Suppressor macrophage treated with lipopolysaccharide for 1 hour (primary cell): ENCODE measurements around the gene NR2F1-AS1.
"Not testable (repeated sequence)": the region's sequence is repeated elsewhere in the genome, so short reads cannot be mapped to it uniquely, and the experiment has no call there.

Experiments used
- DNase-seq, 3 donors: peaks; one replicate each; pipeline ENCODE4 v3.0.0-alpha.2; 2020 to 2022

NR2F1-AS1 gene

DNA sequence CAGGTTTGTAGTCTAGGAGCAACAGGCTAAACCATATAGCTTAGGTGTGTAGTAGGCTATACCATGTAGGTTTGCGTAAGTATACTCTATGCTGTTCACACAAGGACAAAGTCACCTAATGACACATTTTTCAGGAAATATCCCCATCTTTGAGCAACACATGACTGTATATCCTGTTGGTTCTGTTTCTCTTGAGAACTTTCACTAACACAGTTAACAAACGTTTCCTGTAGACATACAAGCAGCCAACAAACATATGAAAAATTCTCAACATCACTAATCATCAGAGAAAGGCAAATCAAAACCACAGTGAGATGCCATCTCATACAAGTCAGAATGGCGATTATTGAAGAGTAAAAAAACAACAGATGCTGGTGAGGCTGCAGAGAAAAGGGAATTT is 68.2 kb downstream of the NR2F1-AS1 start:
- DNase-seq, result no peak

DNA sequence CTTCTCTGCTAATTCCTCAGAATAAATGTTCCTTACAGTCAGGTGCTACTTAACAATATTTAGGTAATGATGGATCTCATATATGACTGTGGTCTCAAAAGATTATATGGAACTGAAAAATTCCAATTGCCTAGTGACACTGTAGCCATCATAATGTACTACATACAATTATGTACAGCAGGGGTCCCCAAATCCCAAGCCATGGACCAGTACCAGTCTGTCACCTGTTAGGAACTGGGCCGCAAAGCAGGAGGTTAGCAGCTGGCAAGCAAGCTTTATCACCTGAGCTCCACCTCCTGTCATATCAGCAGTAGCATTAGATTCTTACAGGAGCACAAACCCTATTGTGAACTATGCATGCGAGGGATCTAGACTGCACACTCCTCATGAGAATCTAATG is 69.6 kb downstream of the NR2F1-AS1 start:
- DNase-seq, result no peak

DNA sequence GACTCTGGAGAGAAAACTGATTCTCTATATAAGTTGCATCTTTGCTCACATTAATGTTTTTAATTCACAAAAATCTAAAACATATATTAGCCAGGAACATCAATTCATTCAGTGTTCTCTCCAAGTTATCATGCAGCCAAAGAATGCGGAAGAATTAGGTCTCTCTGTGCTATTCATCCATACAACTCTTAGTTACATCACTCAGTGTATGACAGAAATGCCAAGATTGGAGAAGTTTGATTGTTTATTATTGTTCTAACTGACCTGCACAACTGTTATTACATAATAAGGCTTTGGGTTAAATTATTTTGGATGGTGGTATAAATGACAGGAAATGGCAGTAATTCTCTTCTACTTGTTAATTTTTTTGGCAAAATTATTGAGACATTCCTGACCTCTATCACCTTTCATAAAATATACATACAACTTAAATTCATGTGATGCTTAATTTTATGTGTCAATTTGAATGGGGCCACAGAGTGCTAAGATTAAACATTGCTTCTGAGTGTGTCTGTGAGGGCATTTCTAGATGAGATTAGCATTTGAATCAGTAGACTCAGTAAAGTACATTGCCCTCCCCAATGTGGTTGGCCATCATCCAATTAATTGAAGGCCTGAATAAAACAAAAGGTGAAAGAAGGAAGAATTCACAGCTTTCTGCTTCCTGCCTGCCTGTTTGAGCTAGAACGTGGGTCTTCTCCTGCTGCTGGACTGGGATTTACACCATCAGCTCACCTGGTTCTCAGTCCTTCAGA is 70.2 kb downstream of the NR2F1-AS1 start:
- DNase-seq, result no peak

DNA sequence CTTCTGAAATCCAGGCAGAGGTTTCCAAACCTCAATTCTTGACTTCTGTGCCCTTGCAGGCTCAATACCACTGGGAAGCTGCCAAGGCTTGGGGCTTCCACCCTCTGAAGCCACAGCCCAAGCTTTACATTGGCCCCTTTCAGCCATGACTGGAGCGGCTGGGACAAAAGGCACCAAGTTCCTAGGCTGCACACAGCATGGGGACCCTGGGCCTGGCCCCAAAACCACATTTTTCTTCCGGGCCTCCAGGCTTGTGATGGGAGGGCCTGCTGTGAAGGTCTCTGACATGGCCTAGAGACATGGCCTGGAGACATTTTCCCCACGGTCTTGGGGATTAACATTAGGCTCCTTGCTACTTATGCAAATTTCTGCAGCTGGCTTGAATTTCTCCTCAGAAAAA is 75.5 kb downstream of the NR2F1-AS1 start:
- DNase-seq, result not testable (repeated sequence)

DNA sequence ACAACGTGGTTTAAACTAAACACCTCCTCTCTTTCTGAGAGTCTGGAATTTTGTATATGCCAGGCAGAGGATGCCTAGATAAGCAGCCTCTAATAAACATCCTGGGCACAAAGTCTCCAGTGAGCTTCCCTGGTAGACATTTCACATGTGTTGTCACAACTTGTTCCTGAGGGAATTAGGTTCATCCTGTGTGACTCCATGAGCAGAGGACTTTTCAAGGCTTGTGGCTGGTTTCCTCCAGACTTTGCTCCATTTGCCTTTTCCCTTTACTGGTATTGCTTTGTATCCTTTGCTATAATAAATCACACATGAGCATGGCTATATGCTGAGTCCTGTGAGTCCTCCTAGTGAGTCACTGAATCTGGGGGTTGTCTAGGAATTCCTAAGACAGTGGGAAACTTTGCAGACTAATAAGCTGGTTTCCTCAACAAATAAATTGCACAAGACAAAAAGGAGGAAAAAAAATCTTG is 77.4 kb downstream of the NR2F1-AS1 start:
- DNase-seq, result peak; percentile 0 to 44 (median 3)

DNA sequence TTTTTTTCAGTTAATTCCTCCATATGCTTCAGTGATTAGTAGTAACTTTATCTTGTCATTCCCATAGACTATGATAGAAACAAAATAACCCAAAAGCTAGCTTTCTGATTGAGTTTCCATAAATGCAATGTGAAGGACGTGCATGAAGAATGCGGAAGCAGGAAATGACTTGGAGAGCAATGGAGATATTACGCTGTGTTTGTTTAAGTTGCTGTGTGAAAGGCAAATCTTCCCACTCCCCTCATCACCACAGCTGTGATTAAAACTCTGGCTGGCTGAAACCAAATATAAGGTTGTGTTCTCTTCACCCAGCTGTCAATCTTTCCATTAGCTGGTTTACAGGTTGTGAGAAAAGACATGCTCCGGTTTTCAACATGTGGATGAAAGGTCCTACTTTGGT is 83.9 kb downstream of the NR2F1-AS1 start:
- no peak for DNase-seq

DNA sequence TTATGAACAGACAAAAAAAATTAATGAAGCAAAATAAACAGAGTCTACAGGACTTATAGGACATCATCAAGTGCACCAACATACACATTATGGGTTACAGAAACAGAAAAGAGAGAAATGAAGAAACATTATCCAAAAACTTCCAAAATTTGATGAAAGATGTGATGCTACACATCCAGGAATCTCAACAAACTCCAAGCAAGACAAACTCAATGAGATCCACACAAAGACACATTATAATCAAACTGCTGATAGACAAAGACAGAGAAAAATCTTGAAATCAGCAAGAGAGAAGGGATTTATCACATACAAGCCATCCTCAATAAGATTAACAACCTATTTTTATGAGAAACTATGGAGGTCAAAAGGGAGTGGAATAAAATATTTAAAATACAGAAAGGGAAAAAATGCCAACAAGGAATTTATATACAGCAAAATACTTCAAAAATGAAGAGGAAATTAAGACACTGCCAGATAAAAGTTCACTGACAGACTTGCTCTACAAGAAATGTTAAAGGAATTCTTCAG is 101.0 kb downstream of the NR2F1-AS1 start:
- no peak for DNase-seq

DNA sequence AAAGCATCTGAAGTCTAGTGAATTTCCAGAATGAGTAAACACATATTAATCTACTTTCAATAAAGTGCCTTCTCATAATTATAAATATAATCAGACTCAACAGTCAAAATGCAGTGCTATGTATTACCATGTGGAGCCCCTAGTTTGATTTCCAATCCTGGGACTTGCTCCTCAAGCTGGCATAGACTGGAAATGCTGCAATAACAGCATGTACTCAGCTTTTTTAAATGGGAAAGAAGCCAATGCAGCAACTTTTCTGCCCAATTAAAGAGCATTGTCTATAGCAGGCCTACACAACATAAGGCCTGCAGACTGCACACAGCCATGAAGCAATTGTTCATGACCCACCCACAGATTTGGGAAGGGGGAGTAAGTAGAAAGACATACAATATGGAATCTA is 103.2 kb downstream of the NR2F1-AS1 start:
- DNase-seq, result no peak

DNA sequence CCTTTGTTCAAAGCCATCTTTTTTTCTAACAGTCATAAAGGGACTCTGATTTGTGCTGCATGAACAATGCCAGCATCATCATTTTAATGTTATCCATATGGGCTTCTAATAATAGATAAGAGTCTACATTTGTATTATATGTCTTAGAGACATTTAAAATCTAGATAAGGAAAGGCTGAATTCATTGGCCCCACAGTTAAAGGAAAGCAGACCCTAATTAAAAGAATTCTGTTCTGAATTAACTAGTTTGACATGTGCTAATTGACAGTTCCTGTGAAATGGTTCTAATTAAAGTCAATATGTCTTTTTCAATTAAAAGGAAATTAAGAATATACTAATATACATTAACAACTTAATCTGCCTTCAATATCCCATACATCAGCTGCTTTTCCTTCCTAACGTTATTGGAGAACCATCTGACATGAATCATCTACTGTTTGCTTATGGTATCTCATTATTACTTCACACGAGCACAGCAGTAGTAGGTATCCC is 104.7 kb downstream of the NR2F1-AS1 start:
- no peak for DNase-seq

DNA sequence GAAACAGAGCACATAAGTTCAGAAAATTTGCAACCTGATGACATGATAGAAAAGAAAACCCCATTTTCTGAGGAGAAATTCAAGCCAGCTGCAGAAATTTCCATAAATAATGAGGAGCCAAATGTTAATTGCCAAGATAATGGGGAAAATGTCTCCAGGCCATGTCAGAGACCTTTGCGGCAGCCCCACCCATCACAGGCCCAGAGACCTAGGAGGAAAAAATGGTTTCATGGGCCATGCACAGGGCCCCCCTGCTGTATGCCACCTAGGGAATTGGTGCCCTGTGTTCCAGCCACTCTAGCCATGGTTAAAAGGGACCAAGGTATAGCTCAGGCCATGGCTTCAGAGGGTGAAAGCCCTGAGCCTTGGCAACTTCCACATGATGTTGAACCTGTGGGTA is 118.1 kb downstream of the NR2F1-AS1 start:
- no peak for DNase-seq

DNA sequence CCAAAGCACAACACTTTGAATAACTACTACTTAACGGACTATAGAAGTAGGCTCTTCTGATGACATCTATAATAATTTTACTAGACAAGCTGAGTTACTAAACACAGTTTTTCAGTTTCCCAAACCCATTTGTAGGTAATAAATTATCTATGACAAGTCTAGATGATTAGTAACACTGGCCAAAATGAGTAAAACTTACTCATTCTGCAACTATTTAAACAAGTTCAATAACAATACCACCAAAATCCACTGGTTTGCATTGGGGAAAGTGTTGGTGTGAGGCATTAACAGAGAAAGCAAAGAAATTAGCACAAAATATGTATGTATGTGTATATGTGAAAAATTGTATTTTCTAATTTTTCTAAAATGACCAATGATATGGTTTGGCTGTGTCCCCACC is 119.3 kb downstream of the NR2F1-AS1 start:
- no peak for DNase-seq

DNA sequence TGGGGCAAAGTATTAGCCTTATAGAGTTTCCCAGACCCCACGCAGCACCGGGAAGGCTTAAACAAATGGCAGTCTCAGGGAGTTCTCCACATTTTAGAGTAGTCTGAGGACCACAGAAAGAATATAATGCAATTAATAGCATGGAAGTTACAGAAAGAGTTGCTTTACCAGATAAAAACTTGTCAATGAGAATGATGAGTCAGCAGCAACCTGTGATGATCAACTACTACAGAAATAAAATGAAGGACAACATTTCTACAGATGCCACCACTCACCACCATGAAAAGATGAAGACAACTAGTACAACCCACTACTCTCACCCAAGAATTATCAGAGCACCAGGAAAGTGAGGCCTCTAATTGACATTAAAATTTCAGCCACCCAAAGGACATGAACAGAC is 120.7 kb downstream of the NR2F1-AS1 start:
- no peak for DNase-seq

DNA sequence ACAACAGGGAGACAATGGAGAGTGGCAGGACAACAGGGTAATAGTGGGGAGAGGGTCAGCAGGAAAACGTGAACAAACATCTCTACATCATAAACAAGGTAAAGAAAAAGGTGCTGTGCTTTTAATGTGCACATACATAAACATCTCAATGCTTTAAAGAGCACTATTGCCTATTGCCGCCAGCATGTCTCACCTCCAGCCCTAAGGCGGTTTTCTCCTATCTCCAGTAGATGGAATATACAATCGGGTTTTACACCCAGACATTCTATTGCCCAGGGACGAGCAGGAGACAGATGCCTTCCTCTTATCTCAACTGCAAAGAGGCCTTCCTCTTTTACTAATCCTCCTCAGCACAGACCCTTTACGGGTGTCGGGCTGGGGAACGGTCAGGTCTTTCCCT is 124.2 kb downstream of the NR2F1-AS1 start:
- DNase-seq, result not testable (repeated sequence)

DNA sequence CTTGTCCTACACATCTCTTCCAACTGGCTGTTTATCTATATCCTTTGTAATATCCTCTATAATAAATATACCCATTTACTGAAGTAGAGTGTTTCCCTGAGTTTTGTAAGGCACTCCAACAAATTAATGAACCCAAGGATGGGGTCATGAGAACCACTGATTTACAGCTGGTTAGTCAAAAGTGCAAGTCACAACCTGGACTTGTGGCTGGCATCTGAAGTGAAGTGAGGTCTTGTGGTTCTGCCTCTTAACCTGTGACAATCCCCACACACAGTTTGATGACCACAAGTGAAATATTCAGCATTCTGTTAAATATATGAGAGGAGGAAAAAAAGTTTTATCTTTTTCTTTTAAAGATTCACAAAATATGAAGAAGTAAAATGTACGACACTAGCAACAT is 126.1 kb downstream of the NR2F1-AS1 start:
- DNase-seq, result no peak

DNA sequence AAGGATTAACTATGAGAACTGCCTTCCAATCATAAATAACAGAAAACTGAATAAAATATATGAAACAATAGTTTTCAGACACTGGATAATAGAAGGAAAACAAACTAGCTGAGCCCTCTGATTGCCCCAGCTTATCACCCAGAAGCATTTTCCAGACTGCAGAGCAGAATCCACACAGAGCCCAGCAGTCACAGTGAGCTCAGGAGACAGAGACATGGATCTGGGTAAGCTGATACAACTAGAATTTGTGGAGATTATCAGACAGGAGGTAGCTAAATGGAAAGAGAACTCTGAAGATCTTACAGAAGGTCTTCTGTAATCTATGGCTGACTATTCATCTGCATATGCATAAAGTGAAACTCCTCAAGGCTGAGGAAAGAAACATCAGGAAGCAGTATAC is 128.8 kb downstream of the NR2F1-AS1 start:
- no peak for DNase-seq

DNA sequence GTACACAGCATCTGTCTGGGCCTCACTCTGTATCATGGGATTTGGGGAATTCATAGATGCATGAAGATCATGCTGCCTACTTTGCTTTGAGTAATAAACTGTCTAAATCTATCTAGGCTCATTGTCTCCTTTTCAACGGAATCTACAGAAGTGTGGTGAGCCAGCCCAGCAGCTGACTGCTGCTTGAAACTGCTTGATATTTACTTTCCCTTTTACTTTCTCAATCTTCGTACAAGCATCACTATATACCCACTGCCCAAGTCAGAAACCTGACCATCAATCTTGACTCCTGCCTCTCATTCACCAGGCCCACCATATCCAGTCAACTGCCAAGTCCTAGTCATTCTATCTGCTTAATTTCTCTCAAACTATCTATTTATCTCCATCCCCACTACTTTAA is 142.9 kb downstream of the NR2F1-AS1 start:
- DNase-seq, result no peak

DNA sequence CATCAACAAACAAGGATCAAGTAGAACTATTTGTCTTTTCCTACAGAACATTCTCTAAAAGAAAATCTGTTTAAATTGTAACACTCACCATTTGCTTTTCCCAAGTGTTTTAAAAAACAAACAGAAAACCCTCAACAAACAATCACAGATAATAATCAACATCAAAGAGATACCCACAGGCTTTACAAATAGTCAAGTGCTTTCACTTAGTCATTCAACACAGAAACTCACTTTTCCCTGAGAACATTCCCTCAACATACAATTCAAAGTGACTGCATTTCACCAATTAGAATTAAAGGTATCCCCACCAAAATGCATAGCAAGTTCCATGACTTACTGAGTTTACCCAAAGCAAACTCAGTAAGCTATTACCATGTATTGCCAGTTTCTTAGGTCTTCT is 144.9 kb downstream of the NR2F1-AS1 start:
- DNase-seq, result no peak

DNA sequence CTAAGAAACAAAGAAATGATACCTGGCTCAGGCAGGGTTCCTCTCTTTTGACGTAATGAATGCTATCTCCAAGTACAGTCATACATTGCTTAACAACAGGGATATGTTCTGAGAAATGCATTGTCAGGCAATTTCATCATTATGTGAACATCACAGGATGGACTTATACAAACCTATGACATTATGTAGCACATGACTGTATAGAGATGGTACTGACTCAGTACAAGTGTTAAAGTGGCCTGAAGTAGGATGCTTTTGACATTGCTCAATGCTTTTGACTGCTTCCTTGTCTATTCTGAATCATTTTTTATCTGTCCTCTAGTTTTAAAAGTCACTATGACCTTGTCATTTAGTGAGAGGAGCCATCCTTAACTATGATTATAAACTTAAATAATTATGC is 147.6 kb downstream of the NR2F1-AS1 start:
- DNase-seq, result peak in 1 of 3 donors; percentile 1

DNA sequence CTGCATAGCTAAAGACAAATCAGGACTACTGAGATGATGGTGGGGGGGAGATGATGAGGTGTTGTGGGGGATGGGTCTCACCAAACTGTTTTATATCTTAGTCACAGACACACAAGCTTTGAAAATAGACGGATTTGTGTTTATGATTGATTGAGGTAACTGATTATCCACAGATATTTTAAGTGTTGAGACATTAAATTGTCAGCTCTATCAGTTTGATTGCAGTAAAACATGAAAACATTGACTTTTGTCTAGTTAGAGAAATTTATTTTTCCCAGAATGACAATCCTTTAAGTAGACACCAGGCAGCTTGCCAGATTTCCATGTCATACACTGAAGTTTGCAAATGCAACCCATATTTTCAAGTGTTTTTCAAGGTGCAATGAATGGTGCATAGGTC is 149.8 kb downstream of the NR2F1-AS1 start:
- no peak for DNase-seq

DNA sequence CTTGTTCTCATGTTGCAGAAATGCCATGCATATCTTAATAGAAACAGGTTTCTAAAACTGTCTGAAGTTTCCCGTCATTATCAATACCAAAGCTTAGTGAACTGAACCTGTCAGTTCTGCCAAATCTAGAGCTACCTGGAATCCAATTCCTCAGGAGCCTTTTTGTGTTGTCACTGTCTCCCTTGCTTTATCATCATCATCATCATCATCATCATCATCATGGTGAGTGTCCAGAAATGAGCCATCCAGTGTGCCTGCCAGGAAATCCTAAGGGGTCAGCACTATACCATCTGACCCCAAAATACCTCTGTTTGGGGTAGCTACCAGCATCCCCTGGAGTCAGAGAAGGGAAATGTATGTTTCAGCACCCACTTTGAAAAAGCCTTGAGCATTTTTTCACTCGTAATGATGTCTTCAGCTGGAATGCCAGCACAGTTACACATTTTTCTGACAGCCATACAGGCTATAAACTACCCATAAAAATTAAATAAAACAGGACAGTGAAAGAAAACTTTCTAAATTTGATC is 150.3 kb downstream of the NR2F1-AS1 start:
- no peak for DNase-seq

DNA sequence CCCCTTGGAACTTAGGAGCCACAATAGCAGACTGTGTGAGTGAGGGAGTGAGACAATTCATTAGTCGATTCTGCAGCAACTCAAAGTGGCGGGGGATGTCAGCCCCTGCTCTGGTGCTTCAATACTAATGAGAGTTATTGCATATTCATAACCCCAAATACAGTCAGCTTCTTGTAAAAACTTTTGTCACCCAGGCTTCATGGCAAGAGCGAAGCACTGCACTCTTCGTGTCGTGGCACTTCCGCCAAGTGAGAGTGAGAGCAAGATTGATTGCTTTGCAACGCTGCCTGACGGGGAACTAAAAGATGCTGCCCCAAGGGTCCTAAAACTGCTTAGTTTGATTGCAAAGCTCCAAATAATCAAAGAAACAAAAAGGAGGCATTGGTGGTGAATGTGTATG is 150.9 kb downstream of the NR2F1-AS1 start:
- DNase-seq, result no peak

DNA sequence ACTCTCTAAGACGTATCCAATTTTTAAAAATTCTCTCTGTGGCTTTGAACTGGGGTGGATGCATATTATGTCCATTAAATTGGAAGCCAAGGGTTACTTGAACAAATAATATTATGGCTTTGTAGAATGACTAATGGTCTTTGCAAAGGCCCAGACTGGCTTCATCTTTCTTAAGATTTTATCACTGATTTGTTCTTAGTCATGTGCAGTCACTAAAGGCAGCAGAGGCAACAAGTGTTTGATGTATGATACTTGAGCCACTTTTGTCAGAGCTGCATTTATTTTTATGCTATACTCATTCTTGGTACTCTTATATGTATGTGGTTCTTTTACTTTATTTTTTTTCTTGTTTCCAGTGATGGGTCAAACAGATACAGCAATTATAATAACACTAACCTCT is 152.2 kb downstream of the NR2F1-AS1 start:
- DNase-seq, result no peak

DNA sequence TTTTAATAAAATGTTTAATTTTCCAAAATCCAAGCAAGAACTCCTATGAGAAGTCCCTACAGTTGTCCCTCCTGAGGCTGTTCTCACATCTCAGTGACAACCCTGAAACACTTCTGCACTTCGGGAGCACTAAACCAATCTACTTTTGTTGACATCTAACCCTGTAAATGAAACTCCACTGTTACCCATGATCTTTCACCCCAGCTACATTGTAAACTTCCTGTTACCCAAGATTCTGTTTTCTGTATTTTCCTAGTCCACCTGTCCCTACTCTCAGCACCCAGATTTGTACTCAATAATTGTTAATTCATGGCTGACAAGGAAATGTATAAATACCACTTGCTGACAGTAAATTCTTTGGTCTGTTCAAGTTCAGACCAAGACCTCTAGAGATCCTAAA is 153.7 kb downstream of the NR2F1-AS1 start:
- no peak for DNase-seq

DNA sequence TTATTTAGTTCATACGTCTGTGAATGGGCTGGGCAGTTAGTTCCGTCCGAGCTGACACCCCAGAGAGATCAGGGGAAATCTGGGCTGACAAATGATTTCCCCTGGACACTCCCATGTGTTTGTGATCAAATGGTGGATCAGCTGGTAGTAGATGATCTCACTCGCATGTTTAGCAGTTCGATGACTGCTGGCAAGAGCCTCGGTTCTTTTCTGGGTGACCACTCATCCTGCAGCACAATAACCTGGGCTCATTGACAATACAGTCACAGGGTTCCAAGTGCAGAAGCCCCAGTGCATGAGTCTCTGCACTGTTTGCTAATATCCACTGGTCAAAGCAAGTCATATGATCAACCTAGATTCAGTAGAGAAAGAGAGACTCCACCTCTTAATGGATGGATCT is 155.9 kb downstream of the NR2F1-AS1 start:
- DNase-seq, result no peak

DNA sequence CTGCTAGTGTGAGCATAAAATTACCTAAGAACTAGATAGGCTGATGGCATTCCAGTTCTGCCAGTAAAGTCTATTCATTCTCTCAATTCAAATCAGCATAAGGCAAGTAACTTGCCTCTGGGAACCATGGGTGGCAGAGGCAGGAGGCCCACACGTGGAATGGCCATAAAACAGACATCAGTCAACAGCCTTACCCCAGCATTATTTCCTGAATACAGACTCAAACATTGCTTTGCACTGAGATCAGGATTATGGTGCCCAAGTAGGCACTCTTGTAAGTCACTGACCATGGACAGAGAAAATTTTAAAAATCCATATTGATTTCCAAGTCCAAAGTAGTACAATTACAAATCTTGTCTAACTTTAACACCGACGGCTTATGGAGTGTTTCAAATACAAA is 157.7 kb downstream of the NR2F1-AS1 start:
- DNase-seq, result no peak
